ENCODE measurements around the gene RNF213. TPM values are rescaled to one million over a fixed set of nuclear protein-coding genes. Genes with fewer than 3 reads are reported as not detected.

Gene RNF213
- total and polyA plus RNA-seq, 4 donors = 18.2 to 104 (median 33.5) TPM

GRCh38 chr17:80220054-80220735 lies 40.5 kb upstream of the RNF213 start, which contains the start of the genes SGSH and SLC26A11:
TSS of gene SGSH (minus strand) at chr17:80220333. CDS start at chr17:80220313, 20 bp downstream.
TSS of gene SLC26A11 (plus strand) at chr17:80220427. CDS start at chr17:80221561, 1,134 bp downstream.
- Histone ChIP-seq H3K36me3 (ENCODE audit: control insufficient read depth in 4 of 4, insufficient read depth in 3 of 4, low read depth in 1 of 4, low read length in 3 of 4) (peaks cover 0 to 6% (median 2%) of the 10 kb centered on the region in 4 donors), H3K27ac (ENCODE audit: low read depth in 1 of 2, low read length in 2 of 2) (peak within 1 kb of the TSS; percentile 59 to 80), H3K9ac (ENCODE audit: low read depth in 1 of 2, low read length in 2 of 2) (peak within 1 kb of the TSS; percentile 75 to 96), H3K4me1 (ENCODE audit: control insufficient read depth in 4 of 4, insufficient read depth in 4 of 4, low read length in 3 of 4) (peaks cover 0 to 21% (median 9%) of the 10 kb centered on the region in 4 donors), H3K9me3 (ENCODE audit: control insufficient read depth in 4 of 4, low read length in 3 of 4) (no peaks in the 10 kb centered on the region), H3K27me3 (ENCODE audit: control insufficient read depth in 4 of 4, insufficient read depth in 4 of 4, low read length in 3 of 4) (no peaks in the 10 kb centered on the region), H3K4me3 (ENCODE audit: low read depth in 1 of 3, low read length in 3 of 3) (peak within 1 kb of the TSS; percentile 71 to 93 (median 80))
- WGBS = under 1% methylated on average over 77 of the region's 77 CpGs
- DNase-seq (ENCODE audit: low spot score) = peak; percentile 74
- no peak for TF ChIP-seq FOXA1 (IDR thresholded peaks at IDR 0.05)
- TF ChIP-seq GABPA (IDR thresholded peaks at IDR 0.05 in 1 of 2, conservative IDR thresholded peaks at IDR 0.05 in 1 of 2) = no peak
- no peak for TF ChIP-seq NR2F2 (IDR thresholded peaks at IDR 0.05)
- no peak for TF ChIP-seq YY1 (IDR thresholded peaks at IDR 0.05)
- TF ChIP-seq MAX (IDR thresholded peaks at IDR 0.05) = no peak
- no peak for TF ChIP-seq RAD21 (IDR thresholded peaks at IDR 0.05)
- TF ChIP-seq CTCF (IDR thresholded peaks at IDR 0.05; ENCODE audit: low read depth, low read length, missing input control) = no peak
- no peak for TF ChIP-seq TAF1 (conservative IDR thresholded peaks at IDR 0.05)
- TF ChIP-seq SP1 (IDR thresholded peaks at IDR 0.05) = no peak
- TF ChIP-seq ZBTB33 (IDR thresholded peaks at IDR 0.05) = no peak
- no peak for TF ChIP-seq HNF4G (IDR thresholded peaks at IDR 0.05)
- no peak for TF ChIP-seq REST (IDR thresholded peaks at IDR 0.05)
- no peak for TF ChIP-seq FOXA2 (IDR thresholded peaks at IDR 0.05)

- H3K27ac ChIP-seq (ENCODE audit: low read depth in 1 of 2, low read length in 2 of 2) = no peak overlapping the region
- peaks cover 0 to 21% (median 9%) of the 10 kb centered on the region in 4 donors for H3K4me1 ChIP-seq (ENCODE audit: control insufficient read depth in 4 of 4, insufficient read depth in 4 of 4, low read length in 3 of 4)
- peaks cover 0 to 6% (median 2%) of the 10 kb centered on the region in 4 donors for H3K36me3 ChIP-seq (ENCODE audit: control insufficient read depth in 4 of 4, insufficient read depth in 3 of 4, low read depth in 1 of 4, low read length in 3 of 4)
- no peak for TF ChIP-seq GABPA (IDR thresholded peaks at IDR 0.05 in 1 of 2, conservative IDR thresholded peaks at IDR 0.05 in 1 of 2)
- no peak for TF ChIP-seq JUND (IDR thresholded peaks at IDR 0.05)
- TF ChIP-seq EGR1 (IDR thresholded peaks at IDR 0.05; ENCODE audit: low read depth in 2 of 2) = no peak
- TF ChIP-seq FOXA1 (IDR thresholded peaks at IDR 0.05) = no peak
- no peak for TF ChIP-seq ZBTB33 (IDR thresholded peaks at IDR 0.05)
- no peak for DNase-seq (ENCODE audit: low spot score)
- no peaks in the 10 kb centered on the region for H3K27me3 ChIP-seq (ENCODE audit: control insufficient read depth in 4 of 4, insufficient read depth in 4 of 4, low read length in 3 of 4)
- H3K9me3 ChIP-seq (ENCODE audit: control insufficient read depth in 4 of 4, low read length in 3 of 4) = no peaks in the 10 kb centered on the region
- 11% methylated on average over 41 of the region's 41 CpGs for WGBS
- peak overlapping the region in 1 of 2 donors; percentile 20 for H3K9ac ChIP-seq (ENCODE audit: low read depth in 1 of 2, low read length in 2 of 2)
- peak overlapping the region; percentile 71 to 93 (median 80) for H3K4me3 ChIP-seq (ENCODE audit: low read depth in 1 of 3, low read length in 3 of 3)
Measured at GRCh38 chr17:80220736-80221215, 39.9 kb upstream of the RNF213 start.

Measured in liver (tissue), 9 donors.